HuH-7 (cell line): Measurements from ENCODE around the gene ASTN1.

Source experiments
- DNase-seq: peaks from one replicate; pipeline ENCODE4 v3.0.0; 2011; ENCODE audit warnings: low spot score

The ASTN1 gene

GRCh38 chr1:177163844-177164379 is 600 bp downstream of the ASTN1 start:
- no peak for DNase-seq

DNA sequence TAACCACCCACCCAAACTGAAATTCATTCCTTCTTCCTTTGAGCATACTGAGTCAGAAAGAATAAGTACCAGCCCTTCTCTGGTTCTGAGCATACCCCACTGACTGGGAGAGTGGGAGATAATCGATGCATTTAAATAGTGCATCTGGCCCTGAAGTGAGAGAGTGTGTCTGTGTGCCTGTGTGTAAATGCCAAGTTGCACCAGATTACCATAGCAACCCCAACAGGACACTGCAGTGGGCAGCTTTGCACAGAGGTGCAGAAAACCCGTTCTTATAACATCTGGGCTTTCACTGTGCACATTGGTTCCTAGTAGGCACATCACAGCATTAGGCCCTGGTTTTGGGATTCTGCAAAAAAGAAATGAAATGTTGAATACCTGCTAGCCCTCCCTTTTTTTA is 2.3 kb downstream of the ASTN1 start:
- no peak for DNase-seq

- DNase-seq, result no peak
Measured at GRCh38 chr1:177146499-177146898, 18.0 kb downstream of the ASTN1 start.

DNA sequence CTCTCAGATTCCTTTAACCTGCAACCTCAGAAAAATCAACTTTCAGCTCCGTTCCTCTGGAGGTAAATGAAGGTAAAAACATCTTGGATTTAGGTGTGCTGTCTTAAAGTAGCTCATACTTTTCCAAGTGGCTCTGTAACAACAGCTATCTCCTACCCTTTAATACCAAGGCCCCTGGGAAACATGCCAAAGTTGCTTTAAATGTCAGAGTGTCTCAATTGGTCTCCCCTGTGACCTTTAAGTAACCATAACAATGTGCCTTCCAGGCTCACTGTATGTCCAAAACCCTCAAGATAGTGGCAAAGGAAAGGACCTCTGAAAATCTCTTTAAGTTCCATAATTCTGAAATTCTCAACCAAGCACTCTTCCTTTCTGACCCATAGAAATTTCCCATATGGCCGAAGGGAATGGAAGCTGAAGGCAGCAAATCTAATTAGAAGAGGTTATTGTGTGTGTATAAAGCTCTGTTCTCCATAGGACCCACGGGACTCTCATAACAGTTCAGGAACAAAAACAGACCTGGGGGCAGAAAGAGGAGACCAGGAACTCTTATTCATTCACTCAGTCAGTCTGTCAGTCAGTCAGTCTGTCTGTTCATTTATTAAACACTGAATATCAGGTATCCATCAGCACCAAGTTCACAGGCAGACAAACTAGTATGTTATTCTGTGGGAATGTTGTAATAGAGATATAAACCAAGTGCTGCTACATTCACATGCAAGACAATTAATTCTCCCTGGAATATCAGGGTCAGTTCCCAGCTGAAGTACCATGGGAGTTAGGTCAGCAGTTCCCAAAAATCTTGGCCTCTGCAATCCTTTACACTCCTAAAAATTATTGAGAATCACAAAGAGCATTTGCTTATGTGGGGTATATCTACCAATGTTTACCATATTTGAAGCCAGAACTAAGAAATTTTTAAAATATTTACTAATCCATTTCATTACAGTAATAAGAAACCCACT is 19.1 kb downstream of the ASTN1 start:
- no peak for DNase-seq

DNA sequence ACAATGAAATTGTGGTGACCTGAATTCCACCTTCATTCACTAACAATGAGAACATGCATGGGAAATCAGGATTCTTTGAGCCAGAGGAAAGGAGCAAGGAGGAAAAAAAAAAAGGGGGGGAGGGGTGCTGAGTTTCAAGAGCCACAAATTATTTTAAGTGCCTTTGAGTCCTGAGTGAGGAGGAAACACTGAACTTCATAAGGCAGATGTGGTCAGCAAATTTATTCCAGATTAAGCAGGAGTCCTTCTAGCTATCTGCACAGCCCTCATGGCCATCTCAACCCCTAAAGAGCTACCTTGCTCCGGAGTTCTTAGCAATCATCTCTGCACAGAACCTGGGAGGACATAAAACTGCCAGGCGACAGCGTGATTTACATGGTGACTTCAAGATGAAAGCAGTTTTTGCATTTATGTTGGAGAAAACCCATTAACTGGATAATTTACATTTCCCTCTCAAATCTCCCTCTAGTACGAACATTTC is 21.7 kb downstream of the ASTN1 start:
- DNase-seq, result no peak

DNA sequence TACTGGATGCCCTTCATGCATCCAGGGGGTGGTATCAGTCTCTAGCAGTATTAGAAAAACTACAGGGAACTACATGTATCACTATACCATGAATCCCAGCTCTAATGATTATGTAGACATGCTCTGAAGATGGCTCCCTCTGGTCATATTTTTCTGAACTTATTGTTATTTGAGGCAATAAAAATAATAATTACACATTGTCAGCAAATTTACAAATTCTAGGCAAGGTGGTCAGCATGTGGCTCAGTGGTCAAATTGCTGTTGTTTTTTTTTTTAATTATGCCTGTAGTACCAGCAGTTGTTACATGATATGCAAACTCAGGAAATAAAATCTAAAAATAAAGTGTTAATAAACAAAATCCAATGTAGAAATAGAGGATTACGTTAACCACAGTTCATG is 22.5 kb downstream of the ASTN1 start:
- DNase-seq, result no peak

DNA sequence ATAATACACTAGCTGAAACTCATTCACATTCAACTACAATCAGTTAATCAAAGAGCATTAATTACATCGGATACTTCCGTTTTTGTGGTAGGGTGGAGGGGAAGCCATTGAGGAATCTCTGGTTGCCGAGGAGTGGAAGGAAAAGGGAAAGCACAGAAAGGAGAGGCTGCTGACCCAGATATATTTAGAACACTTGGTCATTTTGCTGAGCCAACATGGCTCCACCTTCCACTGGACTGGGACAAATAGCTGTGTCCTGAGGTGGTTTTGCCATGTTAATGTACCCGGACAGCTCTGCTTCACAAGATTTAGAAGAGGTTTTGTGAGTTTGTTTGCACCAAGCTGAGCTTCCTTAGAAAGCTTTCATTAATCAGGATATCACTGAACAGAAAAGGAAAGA is 26.2 kb downstream of the ASTN1 start:
- no peak for DNase-seq

DNA sequence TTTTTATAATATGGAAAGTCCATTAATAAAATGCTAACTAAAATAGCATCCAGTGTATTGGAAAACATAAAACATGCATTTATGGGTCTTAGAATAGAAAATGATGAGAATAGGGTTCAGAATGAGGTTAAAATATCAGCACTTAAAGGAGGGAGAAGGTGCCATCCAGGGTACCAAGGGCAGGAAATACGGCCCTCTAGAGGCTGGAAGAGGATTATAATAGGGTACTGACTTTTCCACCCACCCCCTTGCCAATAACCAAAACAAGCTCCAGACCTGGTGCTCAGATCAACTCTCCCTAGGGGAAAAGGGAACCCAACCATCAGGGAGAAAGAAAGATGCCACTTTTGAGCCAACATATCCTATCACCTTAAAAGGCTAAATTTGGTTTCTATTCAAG is 26.7 kb downstream of the ASTN1 start:
- DNase-seq, result no peak

DNA sequence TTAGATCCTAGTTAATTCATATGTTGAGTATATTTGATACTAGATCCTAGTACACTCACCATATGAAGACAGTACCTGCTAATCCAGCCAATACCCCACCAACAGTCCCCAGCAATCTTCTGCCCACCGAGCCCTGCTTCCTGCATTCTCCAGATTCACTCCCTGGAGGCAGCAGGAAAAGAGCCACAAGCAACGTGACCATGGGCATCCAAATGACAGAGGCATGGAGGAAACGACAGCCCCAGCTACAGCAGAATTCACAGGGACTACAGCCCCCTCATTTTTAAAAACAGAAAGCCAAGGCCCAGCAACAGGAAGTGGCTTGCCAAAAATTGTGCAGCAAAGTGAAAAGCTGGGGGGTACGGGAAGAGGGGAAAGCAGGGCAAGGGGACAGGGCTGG is 29.3 kb downstream of the ASTN1 start:
- no peak for DNase-seq

- DNase-seq, result no peak
Measured at GRCh38 chr1:177133977-177134538, 30.5 kb downstream of the ASTN1 start.

- no peak for DNase-seq
Measured at GRCh38 chr1:177132141-177132540, 32.4 kb downstream of the ASTN1 start.

- no peak for DNase-seq
Measured at GRCh38 chr1:177131723-177132122, 32.8 kb downstream of the ASTN1 start.

DNA sequence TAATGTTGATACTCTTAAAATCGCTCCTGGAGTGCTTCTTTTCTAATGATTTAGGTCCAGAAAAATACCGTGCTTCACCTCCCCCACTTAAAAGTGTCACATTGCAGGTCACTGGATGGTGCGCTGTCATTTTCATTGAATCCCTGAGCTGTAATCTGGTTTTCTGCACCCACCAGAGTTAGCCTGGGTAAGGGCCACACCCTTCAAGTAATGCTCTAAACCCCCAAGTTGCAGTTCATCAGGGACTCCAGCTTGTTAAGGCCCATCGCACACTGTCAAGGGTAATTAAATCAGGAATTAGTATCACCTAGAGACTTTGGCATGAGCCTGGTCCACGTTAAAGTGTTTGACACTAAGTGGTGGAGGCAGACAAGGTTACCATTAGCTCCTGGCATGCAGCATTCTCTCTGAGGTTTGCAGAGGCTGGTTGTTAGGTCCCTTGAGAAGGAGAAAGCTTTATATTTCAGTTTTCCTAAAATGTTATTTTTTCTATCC is 34.0 kb downstream of the ASTN1 start:
- DNase-seq, result no peak

DNA sequence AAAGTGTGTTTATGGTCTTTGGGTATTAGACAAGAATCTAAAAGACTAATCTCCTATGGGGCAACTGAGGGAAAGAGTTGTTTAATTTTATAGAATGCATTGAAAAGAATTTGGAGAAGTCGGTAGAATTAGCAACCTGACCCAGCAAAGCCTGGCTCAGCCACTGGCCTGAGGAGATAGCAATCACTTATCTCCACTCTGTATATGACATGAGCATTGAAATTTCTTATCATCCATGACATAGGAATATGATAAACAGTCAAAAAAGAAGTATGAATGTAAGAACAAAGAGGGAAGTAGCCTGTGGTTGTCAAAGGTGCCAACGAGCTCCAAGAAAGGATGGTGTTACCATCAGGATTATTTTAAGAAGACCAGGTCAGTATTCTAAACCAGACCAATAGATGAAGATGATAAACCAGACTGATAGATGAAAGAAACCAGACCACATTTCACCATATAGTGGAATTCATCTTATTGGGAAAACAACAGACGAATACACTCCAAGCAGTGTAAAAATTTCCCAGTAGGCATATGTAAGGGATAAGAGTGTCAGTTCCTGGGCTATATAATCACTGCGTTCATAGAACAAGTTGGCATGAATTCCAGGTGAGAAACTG is 35.7 kb downstream of the ASTN1 start:
- no peak for DNase-seq

DNA sequence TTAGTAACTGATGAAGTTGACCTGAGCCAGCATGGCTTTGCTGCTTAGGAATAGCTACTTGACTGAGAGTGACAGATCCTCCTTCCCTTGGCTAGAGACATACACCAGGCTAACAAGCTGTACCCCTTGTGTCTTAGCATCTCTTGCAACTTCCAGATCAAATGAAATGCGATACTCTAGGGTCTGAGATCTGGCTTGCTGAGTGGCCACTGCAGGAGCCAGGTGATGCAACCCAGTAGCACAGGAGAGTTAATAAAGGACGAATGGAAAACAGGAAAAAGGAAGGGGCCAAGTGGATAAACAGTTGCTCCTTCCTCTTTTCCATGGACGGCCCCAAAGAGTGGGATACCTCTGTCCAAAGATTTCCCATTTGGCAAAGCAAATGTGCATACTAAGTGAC is 38.2 kb downstream of the ASTN1 start:
- DNase-seq, result no peak

DNA sequence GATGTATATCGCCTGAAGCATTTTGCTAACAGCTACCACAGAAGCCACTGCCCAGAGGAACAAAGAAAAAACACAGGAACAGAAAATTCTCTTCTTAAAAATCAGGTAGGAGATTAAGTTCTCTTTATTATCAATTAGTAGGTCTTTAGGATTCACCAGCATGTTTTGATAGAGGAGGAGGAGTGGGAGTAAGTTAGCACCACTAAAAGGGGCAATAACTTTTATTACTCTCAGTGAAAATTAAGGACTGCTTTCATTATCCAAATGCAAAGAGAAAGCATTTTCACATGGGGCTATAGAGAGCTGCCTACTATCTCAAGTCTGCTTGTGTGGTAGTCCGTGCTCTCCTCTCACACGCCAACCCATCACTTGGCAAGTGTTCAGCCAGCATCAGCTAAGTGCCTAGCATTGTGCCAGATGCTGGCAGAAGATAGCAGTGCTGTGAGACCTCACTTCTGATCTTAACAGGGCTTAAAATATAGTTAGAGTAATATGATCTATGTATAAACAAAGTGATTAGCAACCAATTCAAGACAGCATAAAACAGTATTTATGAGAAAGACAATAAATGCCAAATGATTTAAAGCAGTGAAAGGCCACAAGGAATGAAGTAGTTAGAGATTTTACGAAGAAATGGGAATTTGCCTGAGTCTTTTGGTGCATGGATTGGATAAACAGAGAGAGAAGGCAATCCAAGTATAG is 39.8 kb downstream of the ASTN1 start:
- no peak for DNase-seq

DNA sequence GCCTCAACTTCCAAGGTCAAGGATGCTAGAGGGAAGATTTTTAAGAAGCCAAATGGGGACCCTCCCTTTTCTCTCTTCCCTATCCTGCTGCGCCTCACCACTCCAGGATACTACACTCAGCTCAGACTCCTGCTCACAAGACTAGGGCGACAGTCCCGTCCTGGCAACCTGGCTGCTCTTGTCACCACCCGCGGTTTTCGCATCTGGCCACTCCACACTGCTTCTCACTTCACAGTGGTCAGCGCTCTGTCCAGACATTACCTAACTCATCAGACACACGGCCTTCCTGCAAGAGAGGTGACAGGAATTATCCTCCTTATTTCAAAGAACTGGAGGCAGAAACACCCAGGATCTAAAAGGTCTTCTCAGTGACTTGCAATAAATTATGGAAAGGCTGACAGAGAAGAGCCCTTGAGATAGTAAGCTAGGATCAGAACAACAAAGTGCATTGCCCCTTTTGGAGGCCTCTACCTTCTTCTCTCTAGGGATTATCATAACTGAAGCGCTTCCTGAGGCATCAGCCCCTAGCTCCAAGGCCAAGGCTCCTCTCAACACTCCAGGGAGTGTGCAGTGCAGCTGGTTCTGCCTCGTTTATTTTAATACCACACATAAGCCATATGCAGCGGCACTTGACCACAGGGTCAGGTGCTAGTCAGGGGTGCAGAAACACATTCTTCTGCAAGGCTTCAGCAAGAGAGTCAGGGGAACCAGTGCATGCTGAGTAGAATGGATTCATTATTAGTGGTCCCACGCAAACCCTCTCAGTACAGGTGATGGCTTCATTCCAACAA is 41.9 kb downstream of the ASTN1 start:
- DNase-seq, result no peak

GRCh38 chr1:177119311-177119710 is 45.2 kb downstream of the ASTN1 start:
- DNase-seq, result no peak

DNA sequence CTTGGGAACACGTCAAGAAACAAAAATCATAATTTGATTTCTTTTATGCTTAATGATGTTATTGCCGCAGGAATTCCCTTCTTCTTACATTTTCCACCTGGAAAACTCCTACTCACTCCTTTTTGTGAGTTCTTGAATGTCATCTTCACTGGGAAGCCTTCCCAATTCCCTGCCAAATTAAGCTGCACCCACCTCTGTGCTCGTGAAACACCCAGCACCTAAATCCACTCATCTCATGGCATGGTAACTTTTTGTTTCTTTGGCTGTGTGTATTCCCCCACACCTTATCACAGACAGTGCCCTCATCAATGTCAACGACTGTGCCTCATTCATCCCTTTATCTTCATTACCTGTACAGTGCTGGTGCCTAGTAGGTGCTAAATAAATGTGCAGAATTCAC is 45.6 kb downstream of the ASTN1 start:
- no peak for DNase-seq

- no peak for DNase-seq
Measured at GRCh38 chr1:177116941-177117340, 47.6 kb downstream of the ASTN1 start.
